GM19099 (cell line): Measurements from ENCODE around the gene ICE1.

Source experiments
- POLR2A ChIP-seq: IDR thresholded peaks from 3 replicates; pipeline ENCODE4 v1.6.1; 2011; ENCODE audit warnings: low read depth; ENCODE audit not compliant: insufficient read length; ENCODE audit errors: extremely low read depth

Gene ICE1

GRCh38 chr5:5533927-5534326 is 111.5 kb downstream of the ICE1 start:
- no peak for TF ChIP-seq POLR2A

GRCh38 chr5:5534333-5534732 is 111.9 kb downstream of the ICE1 start:
- TF ChIP-seq POLR2A = no peak

DNA sequence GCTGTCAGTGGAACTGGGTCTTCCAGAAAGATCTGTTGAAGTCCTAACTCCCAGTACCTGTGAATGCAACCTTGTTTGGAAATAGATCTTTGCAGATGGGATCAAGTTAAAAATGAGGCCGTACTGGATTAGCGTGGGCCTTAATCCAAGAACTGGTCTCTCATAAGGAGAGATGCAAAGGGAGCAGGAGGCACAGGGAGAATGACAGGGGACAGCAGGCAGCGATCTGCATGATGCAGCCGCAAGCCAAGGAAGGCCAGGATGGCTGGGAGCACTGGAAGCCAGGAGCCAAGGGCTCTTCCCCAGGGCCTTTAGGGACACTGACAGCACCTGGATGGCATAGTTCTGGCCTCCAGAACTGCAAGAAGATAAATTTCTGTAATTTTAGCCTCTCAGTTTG is 114.4 kb downstream of the ICE1 start:
- TF ChIP-seq POLR2A = no peak

DNA sequence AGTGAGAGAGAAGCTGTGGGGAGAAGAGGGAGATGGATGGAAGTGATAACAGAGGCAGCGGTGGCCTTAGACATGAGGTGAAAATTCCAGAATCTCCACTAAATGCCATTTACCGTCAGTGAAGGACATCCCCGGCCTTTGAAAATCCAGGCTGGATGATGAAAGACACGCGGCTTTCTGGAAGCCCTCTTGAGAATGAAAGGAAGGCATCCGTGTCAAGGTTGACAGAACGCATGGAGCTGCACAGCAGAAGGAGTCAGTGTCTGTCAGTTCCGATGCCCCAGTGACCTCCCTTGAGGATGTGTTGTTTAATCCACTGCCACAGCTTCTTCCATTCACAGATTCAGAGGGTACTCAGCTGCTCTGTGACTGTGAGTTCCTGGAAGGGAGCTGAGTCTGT is 114.9 kb downstream of the ICE1 start:
- no peak for TF ChIP-seq POLR2A

DNA sequence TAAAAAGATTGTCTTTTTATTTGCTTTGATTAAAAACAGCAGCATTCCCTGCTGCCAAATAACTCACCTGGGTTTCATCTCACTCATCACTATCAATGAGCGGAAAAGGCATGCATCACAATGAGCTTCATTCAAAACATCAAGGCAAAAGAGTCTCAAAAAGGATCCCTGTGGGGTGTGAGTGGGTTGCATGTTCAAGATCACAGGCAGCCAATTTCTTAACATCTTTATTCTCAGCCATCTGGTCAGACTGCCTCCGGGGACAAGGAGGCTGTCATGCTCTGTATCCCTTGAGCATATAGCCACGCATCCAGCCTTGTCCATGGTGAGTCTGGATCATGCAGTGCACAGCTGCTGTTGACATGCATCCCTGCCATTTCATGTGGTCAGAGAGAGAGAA is 117.1 kb downstream of the ICE1 start:
- no peak for TF ChIP-seq POLR2A
